ENCODE data around the gene RYR3. TPM values are rescaled to one million over a fixed set of nuclear protein-coding genes. Genes with fewer than 3 reads are reported as not detected.

Gene RYR3
- total RNA-seq, 4 donors from 2014 or later = 0.38 to 1.8 (median 1.2) TPM

GRCh38 chr15:33438396-33438795 is 127.6 kb downstream of the RYR3 start:
- DNase-seq (ENCODE audit: low spot score in 2 of 2) = no peak
- WGBS, 2 donors = 94 to 96% methylated on average over 3 of the region's 3 CpGs
- H3K4me3 ChIP-seq (ENCODE audit: low read depth, poor library complexity, severe bottlenecking) = no peak overlapping the region
- no peak for TF ChIP-seq POLR2A (IDR thresholded peaks at IDR 0.05)
- TF ChIP-seq CTCF (IDR thresholded peaks at IDR 0.05) = no peak
- intact Hi-C loops (cut with DNase I; ENCODE audit: low total_unique reads) = no loop called here

GRCh38 chr15:33440900-33441299 is 130.1 kb downstream of the RYR3 start:
- TF ChIP-seq POLR2A (IDR thresholded peaks at IDR 0.05) (no peak), CTCF (IDR thresholded peaks at IDR 0.05) (no peak)
- 70 to 71% methylated on average over 4 of the region's 4 CpGs for WGBS, 2 donors
- intact Hi-C loops (cut with DNase I; ENCODE audit: low total_unique reads) = no loop called here
- DNase-seq (ENCODE audit: low spot score in 2 of 2) = no peak
- H3K4me3 ChIP-seq (ENCODE audit: low read depth, poor library complexity, severe bottlenecking) = no peak overlapping the region

- no peak for DNase-seq (ENCODE audit: low spot score in 2 of 2)
- H3K4me3 ChIP-seq (ENCODE audit: low read depth, poor library complexity, severe bottlenecking) = no peak overlapping the region
- WGBS, 2 donors = 72 to 73% methylated on average over 3 of the region's 3 CpGs
- no peak for TF ChIP-seq POLR2A (IDR thresholded peaks at IDR 0.05)
- no peak for TF ChIP-seq CTCF (IDR thresholded peaks at IDR 0.05)
- intact Hi-C loops (cut with DNase I; ENCODE audit: low total_unique reads) = no loop called here
These were observed 131.7 kb downstream of the RYR3 start for GRCh38 chr15:33442449-33442848.

GRCh38 chr15:33443708-33444107 is 132.9 kb downstream of the RYR3 start:
- no peak for TF ChIP-seq CTCF (IDR thresholded peaks at IDR 0.05)
- no peak for TF ChIP-seq POLR2A (IDR thresholded peaks at IDR 0.05)
- no peak for DNase-seq (ENCODE audit: low spot score in 2 of 2)
- no peak overlapping the region for H3K4me3 ChIP-seq (ENCODE audit: low read depth, poor library complexity, severe bottlenecking)
- 29 to 56% methylated on average over 1 of the region's 1 CpG for WGBS, 2 donors
- intact Hi-C loops (cut with DNase I; ENCODE audit: low total_unique reads) = no loop called here

- intact Hi-C loops (cut with DNase I; ENCODE audit: low total_unique reads) = no loop called here
- WGBS, 2 donors = 78 to 79% methylated on average over 4 of the region's 4 CpGs
- no peak for DNase-seq (ENCODE audit: low spot score in 2 of 2)
- no peak for TF ChIP-seq POLR2A (IDR thresholded peaks at IDR 0.05)
- TF ChIP-seq CTCF (IDR thresholded peaks at IDR 0.05) = no peak
- no peak overlapping the region for H3K4me3 ChIP-seq (ENCODE audit: low read depth, poor library complexity, severe bottlenecking)
These were observed 135.2 kb downstream of the RYR3 start for GRCh38 chr15:33445984-33446383.

GRCh38 chr15:33448151-33448550 is 137.4 kb downstream of the RYR3 start:
- no peak for DNase-seq (ENCODE audit: low spot score in 2 of 2)
- TF ChIP-seq POLR2A (IDR thresholded peaks at IDR 0.05) (no peak), CTCF (IDR thresholded peaks at IDR 0.05) (no peak)
- H3K4me3 ChIP-seq (ENCODE audit: low read depth, poor library complexity, severe bottlenecking) = no peak overlapping the region
- intact Hi-C loops (cut with DNase I; ENCODE audit: low total_unique reads) = no loop called here
- 76 to 77% methylated on average over 4 of the region's 4 CpGs for WGBS, 2 donors

Data from lower leg skin (tissue), 4 donors.